GM12878 (cell line): Measurements from ENCODE around the gene INSL3.

Experiments
- CREB1 ChIP-seq: IDR thresholded peaks from 2 replicates; pipeline ENCODE4 v1.6.1; 2012; ENCODE audit warnings: low read depth, mild to moderate bottlenecking, inconsistent platforms
- CTCF ChIP-seq, 3 experiments: IDR thresholded peaks in 2 of 3; conservative IDR thresholded peaks in 1 of 3; 2 replicates each; pipeline ENCODE4 v1.5.1; 2011; ENCODE audit warnings: low read depth in 3 of 3, low read length in 3 of 3, mild to moderate bottlenecking in 3 of 3, control low read depth in 2 of 3, moderate library complexity in 2 of 3, inconsistent platforms in 1 of 3, mixed read lengths in 1 of 3; ENCODE audit not compliant: control insufficient read depth in 2 of 3, insufficient read depth in 1 of 3; ENCODE audit errors: extremely low read depth in 1 of 3
- E2F4 ChIP-seq: IDR thresholded peaks from 2 replicates; pipeline ENCODE4 v1.6.1; 2012; ENCODE audit warnings: low read depth, low read length, improper control_type of control experiment
- EED ChIP-seq: sonication (generic); IDR thresholded peaks from 2 replicates; pipeline ENCODE4 v1.6.1; 2016; ENCODE audit warnings: antibody characterized with exemption, low read depth
- ESRRA ChIP-seq: IDR thresholded peaks from 2 replicates; pipeline ENCODE4 v1.6.1; 2012; ENCODE audit warnings: mild to moderate bottlenecking, low read length, improper control_type of control experiment
- JUND ChIP-seq: IDR thresholded peaks from 2 replicates; pipeline ENCODE4 v1.6.1; 2012; ENCODE audit warnings: low read depth, mild to moderate bottlenecking, low read length, improper control_type of control experiment, moderate library complexity
- POLR2A ChIP-seq: IDR thresholded peaks from 2 replicates; pipeline ENCODE4 v1.6.1; 2011; ENCODE audit warnings: low read depth, mild to moderate bottlenecking, low read length
- TCF12 ChIP-seq: IDR thresholded peaks from 2 replicates; pipeline ENCODE4 v1.6.1; 2011; ENCODE audit warnings: low read depth, mild to moderate bottlenecking, low read length
- TCF7 ChIP-seq: IDR thresholded peaks from 2 replicates; pipeline ENCODE4 v1.6.1; 2014; ENCODE audit warnings: antibody characterized with exemption, borderline replicate concordance
- TF ChIP-seq, protein P1 (sequence below): IDR thresholded peaks from 2 replicates; pipeline ENCODE4 v1.6.1; 2012; ENCODE audit warnings: mild to moderate bottlenecking, low read depth, low read length

GRCh38 chr19:17811681-17812080 is 9.6 kb downstream of the INSL3 start:
- TF ChIP-seq POLR2A (no peak), TCF7 (no peak), CTCF (IDR thresholded peaks at IDR 0.05 in 2 of 3, conservative IDR thresholded peaks at IDR 0.05 in 1 of 3; ENCODE audit: control insufficient read depth in 2 of 3, extremely low read depth in 1 of 3, insufficient read depth in 1 of 3, low read depth in 3 of 3, low read length in 3 of 3) (no peak), EED (no peak), JUND (no peak), TCF12 (no peak), CREB1 (no peak), ESRRA (no peak), E2F4 (no peak)
- TF ChIP-seq, protein P1, sequence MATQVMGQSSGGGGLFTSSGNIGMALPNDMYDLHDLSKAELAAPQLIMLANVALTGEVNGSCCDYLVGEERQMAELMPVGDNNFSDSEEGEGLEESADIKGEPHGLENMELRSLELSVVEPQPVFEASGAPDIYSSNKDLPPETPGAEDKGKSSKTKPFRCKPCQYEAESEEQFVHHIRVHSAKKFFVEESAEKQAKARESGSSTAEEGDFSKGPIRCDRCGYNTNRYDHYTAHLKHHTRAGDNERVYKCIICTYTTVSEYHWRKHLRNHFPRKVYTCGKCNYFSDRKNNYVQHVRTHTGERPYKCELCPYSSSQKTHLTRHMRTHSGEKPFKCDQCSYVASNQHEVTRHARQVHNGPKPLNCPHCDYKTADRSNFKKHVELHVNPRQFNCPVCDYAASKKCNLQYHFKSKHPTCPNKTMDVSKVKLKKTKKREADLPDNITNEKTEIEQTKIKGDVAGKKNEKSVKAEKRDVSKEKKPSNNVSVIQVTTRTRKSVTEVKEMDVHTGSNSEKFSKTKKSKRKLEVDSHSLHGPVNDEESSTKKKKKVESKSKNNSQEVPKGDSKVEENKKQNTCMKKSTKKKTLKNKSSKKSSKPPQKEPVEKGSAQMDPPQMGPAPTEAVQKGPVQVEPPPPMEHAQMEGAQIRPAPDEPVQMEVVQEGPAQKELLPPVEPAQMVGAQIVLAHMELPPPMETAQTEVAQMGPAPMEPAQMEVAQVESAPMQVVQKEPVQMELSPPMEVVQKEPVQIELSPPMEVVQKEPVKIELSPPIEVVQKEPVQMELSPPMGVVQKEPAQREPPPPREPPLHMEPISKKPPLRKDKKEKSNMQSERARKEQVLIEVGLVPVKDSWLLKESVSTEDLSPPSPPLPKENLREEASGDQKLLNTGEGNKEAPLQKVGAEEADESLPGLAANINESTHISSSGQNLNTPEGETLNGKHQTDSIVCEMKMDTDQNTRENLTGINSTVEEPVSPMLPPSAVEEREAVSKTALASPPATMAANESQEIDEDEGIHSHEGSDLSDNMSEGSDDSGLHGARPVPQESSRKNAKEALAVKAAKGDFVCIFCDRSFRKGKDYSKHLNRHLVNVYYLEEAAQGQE = no peak
